ENCODE measurements around the gene PIK3CD. TPM values are rescaled to one million over a fixed set of nuclear protein-coding genes. Genes with fewer than 3 reads are reported as not detected.

PIK3CD gene
- total RNA-seq, 1 experiment from 2014 or later, result 4.5 TPM

- H3K9me3 ChIP-seq (ENCODE audit: low read length), result no peaks in the 10 kb centered on the region
- ChIA-PET POLR2A (ENCODE audit: unreplicated experiment) (no interaction called here), CTCF (no interaction called here)
- no peaks in the 10 kb centered on the region for H3K9me2 ChIP-seq (replicated peaks; ENCODE audit: low read length)
- H4K20me1 ChIP-seq (ENCODE audit: low read length), result no peaks in the 10 kb centered on the region
- no peaks in the 10 kb centered on the region for H3K79me2 ChIP-seq (ENCODE audit: low read length)
- H3K4me1 ChIP-seq (ENCODE audit: insufficient read depth, low read length), result peaks cover 33% of the 10 kb centered on the region
- no peak overlapping the region for H3K4me3 ChIP-seq (ENCODE audit: low read length)
- no peak overlapping the region for H3K4me2 ChIP-seq (ENCODE audit: low read length)
- DNase-seq (peak; percentile 21), ATAC-seq (no peak)
- H3K27ac ChIP-seq (ENCODE audit: low read length), result no peak overlapping the region
- no peak for TF ChIP-seq CTCF (conservative IDR thresholded peaks at IDR 0.05; ENCODE audit: low read depth, low read length)
- TF ChIP-seq EZH2 (IDR thresholded peaks at IDR 0.05; ENCODE audit: low read length, unreplicated experiment), result no peak
- TF ChIP-seq EZH2phosphoT487 (IDR thresholded peaks at IDR 0.05; ENCODE audit: borderline replicate concordance, low read length), result no peak
- H3K27me3 ChIP-seq (ENCODE audit: low read length), result no peaks in the 10 kb centered on the region
- intact Hi-C loops (cut with micrococcal nuclease), result no loop called here
- no peaks in the 10 kb centered on the region for H3K36me3 ChIP-seq (ENCODE audit: low read depth, low read length)
- no TSS peak for BruUV-seq (replicated peaks)
- no peak overlapping the region for H3K9ac ChIP-seq (ENCODE audit: low read length)
- no peak overlapping the region for H2AFZ ChIP-seq (ENCODE audit: low read length)
- H3F3A ChIP-seq (ENCODE audit: low read length, unreplicated experiment), result no peaks in the 10 kb centered on the region
These were observed 50.1 kb downstream of the PIK3CD start for GRCh38 chr1:9701665-9702064.

GRCh38 chr1:9703165-9703509, 51.6 kb downstream of the PIK3CD start:
- H3K4me3 ChIP-seq (ENCODE audit: low read length), result no peak overlapping the region
- no peak for DNase-seq
- peaks cover 33% of the 10 kb centered on the region for H3K4me1 ChIP-seq (ENCODE audit: insufficient read depth, low read length)
- intact Hi-C loops (cut with micrococcal nuclease), result no loop called here
- H3K79me2 ChIP-seq (ENCODE audit: low read length), result no peaks in the 10 kb centered on the region
- no peaks in the 10 kb centered on the region for H3K36me3 ChIP-seq (ENCODE audit: low read depth, low read length)
- CTCF ChIA-PET, result interaction anchor here (0.6 kb wide), 1 partner anchor 76 kb away, joined by 10 read pairs; no protein-coding TSS in a partner anchor
- H3K9me3 ChIP-seq (ENCODE audit: low read length), result no peaks in the 10 kb centered on the region
- TF ChIP-seq EZH2phosphoT487 (IDR thresholded peaks at IDR 0.05; ENCODE audit: borderline replicate concordance, low read length), result no peak
- TF ChIP-seq EZH2 (IDR thresholded peaks at IDR 0.05; ENCODE audit: low read length, unreplicated experiment), result no peak
- no peak for TF ChIP-seq CTCF (conservative IDR thresholded peaks at IDR 0.05; ENCODE audit: low read depth, low read length)
- no peaks in the 10 kb centered on the region for H3F3A ChIP-seq (ENCODE audit: low read length, unreplicated experiment)
- H3K27ac ChIP-seq (ENCODE audit: low read length), result no peak overlapping the region
- no TSS peak for BruUV-seq (replicated peaks)
- POLR2A ChIA-PET (ENCODE audit: unreplicated experiment), result no interaction called here
- H2AFZ ChIP-seq (ENCODE audit: low read length), result no peak overlapping the region
- no peak overlapping the region for H3K9ac ChIP-seq (ENCODE audit: low read length)
- no peak for ATAC-seq
- H4K20me1 ChIP-seq (ENCODE audit: low read length), result no peaks in the 10 kb centered on the region
- no peaks in the 10 kb centered on the region for H3K27me3 ChIP-seq (ENCODE audit: low read length)
- H3K4me2 ChIP-seq (ENCODE audit: low read length), result no peak overlapping the region
- H3K9me2 ChIP-seq (replicated peaks; ENCODE audit: low read length), result no peaks in the 10 kb centered on the region

- Histone ChIP-seq H3K4me1 (ENCODE audit: insufficient read depth, low read length) (peaks cover 33% of the 10 kb centered on the region), H3K27me3 (ENCODE audit: low read length) (no peaks in the 10 kb centered on the region), H2AFZ (ENCODE audit: low read length) (no peak overlapping the region), H4K20me1 (ENCODE audit: low read length) (no peaks in the 10 kb centered on the region), H3F3A (ENCODE audit: low read length, unreplicated experiment) (no peaks in the 10 kb centered on the region), H3K9me3 (ENCODE audit: low read length) (no peaks in the 10 kb centered on the region), H3K4me3 (ENCODE audit: low read length) (no peak overlapping the region), H3K36me3 (ENCODE audit: low read depth, low read length) (no peaks in the 10 kb centered on the region), H3K4me2 (ENCODE audit: low read length) (no peak overlapping the region), H3K9me2 (replicated peaks; ENCODE audit: low read length) (no peaks in the 10 kb centered on the region), H3K79me2 (ENCODE audit: low read length) (no peaks in the 10 kb centered on the region), H3K9ac (ENCODE audit: low read length) (no peak overlapping the region), H3K27ac (ENCODE audit: low read length) (no peak overlapping the region)
- intact Hi-C loops (cut with micrococcal nuclease), result no loop called here
- DNase-seq (no peak), ATAC-seq (no peak)
- CTCF ChIA-PET, result interaction anchor here (0.6 kb wide), 1 partner anchor 77 kb away, joined by 10 read pairs; no protein-coding TSS in a partner anchor
- no peak for TF ChIP-seq CTCF (conservative IDR thresholded peaks at IDR 0.05; ENCODE audit: low read depth, low read length)
- TF ChIP-seq EZH2 (IDR thresholded peaks at IDR 0.05; ENCODE audit: low read length, unreplicated experiment), result no peak
- no peak for TF ChIP-seq EZH2phosphoT487 (IDR thresholded peaks at IDR 0.05; ENCODE audit: borderline replicate concordance, low read length)
- no TSS peak for BruUV-seq (replicated peaks)
- POLR2A ChIA-PET (ENCODE audit: unreplicated experiment), result no interaction called here
These were observed 52.1 kb downstream of the PIK3CD start for GRCh38 chr1:9703681-9704080.
